Measurements from ENCODE around the gene PARP6.

PARP6 gene

DNA sequence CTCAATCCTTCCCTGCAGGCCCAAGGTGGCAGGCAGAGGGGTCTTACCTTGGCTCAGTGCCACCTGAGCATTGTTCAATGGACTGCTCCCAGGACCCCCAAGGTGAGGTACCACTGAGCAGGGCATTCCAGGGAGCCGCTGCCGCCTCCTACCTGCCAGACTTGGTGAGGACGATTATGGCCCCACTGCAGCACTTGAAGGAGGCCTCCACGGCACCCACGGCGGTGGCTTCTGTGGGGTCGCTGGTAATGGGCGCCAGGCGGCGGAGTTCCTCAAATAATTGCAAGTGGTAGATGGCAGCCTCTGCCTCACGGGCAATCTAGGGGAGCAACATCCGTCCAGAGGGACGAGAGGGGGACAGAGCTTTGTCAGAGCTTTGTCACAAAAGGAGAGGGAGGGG, 70.1 kb downstream of the PARP6 start:
- FAIRE-seq = no peak

DNA sequence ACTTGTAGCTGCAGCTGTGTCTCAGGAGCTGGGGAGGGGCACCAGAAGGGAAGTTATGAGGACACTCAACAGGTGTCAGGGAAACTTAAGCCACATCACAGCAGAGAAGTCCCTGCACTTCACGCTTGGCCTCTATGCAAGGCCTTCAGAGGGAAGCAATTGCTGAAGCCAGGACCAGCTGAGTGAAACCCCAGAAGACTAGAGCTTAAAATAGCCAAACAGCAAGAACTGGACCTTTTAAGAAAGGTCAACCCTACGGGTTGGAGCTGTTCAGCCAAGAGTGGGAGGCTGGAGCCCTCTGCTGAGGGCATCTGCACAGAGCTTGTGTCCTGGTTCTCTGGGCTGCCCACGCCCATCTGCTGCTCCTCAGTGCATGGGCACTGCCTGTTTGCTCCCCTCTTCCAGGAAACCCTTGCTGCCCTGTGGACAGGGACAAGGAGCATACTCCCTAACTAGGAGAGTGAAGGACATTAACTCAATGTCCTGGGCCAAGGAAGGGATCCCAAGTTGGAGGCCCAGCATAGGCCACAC, 70.9 kb downstream of the PARP6 start:
- no peak for DNase-seq (ENCODE audit: extremely low spot score, insufficient read length, low read depth)
- no peak for FAIRE-seq

More for the DNA sequence above, 70.1 kb downstream of the PARP6 start:
- DNase-seq (ENCODE audit: extremely low spot score, insufficient read length, low read depth) = no peak

DNA sequence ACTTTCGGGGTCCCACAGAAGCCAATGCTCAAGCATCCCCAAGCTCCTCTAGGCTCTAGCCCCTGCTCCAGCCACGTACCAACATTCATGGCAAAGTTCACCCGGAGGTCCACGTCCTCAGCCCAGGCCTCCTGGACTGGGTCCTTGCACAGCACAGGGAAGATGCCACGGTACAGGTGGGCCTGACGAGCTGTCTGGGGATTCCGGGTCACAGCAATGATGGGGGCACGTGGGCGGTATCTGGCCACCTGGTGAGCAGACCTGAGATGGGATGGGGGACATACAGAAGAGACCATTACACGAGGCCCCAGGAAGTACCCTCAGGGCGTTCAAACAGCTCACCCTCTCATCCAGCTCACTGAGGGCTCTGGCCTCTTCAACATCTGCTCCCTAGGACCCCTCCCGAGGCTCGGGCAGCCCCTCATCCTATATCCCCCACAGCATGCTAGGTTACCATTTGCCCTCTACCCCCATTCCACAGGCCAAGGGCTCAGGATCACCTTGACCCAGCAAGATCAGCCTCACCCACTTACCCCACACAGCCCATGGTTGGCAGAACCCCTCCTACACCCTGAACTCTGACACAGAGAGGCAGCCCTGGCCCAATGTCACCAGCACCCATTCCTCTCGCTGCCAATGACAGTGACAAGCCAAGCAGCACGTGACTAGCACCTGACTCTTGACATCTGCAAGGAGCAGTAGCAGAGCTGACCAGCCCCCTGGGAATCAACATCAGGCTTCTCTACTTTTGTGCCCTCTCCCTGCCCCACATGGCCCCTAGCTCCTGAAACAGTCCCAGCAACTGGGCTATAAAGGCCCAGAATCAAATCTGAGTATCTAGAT, 71.7 kb downstream of the PARP6 start:
- no peak for DNase-seq (ENCODE audit: extremely low spot score, insufficient read length, low read depth)
- FAIRE-seq = no peak

DNA sequence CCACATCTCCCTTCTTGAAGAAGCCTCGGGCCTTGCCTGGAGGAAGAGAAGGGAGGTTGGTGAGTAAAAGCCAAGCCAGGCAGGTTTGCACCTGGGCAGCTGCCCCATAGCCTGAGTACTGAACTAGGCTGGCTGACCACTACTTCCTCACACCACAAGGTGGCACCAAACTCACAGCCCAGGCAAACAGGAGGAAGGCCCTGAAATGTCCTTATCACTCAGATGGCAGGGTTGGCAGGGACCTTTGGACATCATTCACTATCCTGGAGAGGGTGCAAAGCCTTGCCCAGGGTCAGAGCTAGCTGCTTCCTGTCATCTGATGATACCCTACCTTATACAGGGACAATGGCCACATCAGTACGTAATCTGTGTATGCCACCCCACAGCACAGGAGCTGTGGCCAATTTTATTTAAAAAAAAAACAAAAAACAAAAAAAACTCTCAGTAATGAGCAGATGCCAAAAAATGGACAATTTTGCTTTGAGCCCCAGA, 72.6 kb downstream of the PARP6 start:
- peak; percentile 46 for DNase-seq (ENCODE audit: extremely low spot score, insufficient read length, low read depth)
- peak; percentile 92 for FAIRE-seq

DNA sequence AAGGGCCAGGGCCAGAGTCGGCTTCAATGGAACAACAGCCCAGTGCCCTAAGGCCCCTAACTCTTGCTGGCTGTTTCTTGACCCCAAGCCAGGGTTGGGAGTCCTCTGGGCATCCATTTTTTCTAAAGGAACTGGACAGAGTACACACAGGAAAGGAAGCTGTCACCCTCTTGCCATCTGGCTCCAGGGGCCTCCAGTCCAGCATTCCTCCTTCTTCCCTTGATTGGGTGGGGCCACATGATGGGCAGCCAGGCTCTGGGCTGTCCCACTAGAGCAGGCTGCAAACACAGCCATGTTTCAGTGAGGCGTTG, 73.2 kb downstream of the PARP6 start:
- no peak for FAIRE-seq
- no peak for DNase-seq (ENCODE audit: extremely low spot score, insufficient read length, low read depth)

DNA sequence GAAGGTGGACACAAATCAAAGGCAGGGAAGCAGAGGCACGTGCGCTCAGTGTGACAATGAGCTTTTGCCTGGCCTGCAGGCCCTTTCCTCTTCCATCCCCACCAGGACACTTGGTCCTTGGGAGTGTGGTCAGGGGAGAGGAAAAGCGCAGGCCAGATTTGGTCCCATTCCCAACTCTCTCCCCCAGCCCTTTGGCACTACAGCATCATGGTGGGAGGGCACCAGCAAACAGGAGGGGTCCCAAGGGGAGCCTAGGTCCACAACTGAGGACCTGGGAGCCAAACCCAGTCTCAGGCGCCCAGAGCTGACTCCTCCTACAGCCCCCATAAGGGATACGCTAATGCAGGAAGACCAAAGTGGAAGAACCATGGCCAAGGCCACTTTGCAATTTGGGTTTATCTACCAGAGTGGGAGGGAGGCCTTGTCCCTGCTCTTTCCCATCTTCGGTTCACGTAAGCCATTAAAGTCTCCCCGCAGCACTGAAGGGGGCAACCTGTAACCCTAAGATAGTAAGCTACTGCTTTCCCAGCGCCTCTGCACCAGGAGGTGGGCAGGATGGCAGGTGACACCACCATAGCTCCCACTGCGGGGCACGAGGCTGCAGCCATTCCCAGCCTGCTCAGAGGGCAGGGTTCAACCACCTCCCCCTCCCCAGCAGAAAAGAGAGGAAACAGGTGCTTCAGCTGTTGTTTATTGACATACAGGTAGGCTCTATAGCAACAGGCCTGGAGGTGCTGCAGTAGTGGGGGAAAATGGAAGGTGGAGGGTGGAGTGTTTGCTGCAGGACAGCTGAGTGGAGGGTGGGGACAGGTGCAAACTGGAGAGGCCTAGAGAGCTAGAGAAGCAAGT, 73.8 kb downstream of the PARP6 start:
- DNase-seq (ENCODE audit: extremely low spot score, insufficient read length, low read depth) (no peak), FAIRE-seq (no peak)

DNA sequence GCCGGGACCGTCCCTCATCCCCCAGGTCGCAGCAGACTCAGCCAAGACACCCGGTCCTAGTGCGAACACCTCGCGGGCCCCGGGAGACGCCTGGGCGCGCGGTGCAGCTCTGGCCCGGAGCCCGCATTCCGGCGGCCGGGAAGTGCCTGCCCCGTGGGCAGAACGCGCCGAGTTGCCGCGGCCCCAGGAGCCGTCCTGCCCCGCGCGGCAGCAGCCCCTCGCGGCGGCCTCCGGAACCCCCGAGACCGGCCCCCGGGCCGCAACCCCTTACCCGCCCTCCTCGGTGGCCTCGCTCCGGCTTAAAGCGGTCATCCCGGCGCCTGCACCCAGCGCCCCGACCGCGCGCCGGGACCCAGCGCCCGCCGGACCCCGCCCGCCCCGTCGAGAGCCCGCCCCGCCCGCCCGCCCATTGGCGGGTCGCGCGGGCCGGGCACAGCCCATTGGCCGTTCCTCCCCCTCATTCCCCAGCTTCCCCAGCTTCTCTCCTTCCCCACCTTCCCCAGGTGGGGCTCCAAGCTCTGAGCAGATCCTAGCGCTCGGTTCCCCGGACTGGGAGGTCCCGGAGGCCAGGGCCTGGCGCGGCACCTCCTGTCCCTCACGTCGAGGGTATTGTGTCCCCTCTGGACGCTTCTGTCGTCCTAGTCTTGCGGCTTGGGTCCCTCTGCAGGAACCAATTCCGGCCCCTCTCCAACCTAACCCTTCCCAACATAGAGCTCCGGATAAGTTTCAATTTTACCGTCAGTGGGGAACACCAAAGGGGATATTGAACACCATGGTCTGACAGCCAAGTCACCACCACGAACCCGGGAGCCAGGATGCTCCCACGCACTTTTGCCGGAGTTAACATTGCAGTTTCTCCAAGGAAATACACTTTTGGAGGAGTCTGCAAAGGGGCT, 74.6 kb downstream of the PARP6 start, which contains the start of gene GRAMD2A:
Gene GRAMD2A, minus strand, starts transcription at position 328 of the 896 bp plus-strand sequence.
- no peak for FAIRE-seq
- DNase-seq (ENCODE audit: extremely low spot score, insufficient read length, low read depth) = peak; percentile 62

DNA sequence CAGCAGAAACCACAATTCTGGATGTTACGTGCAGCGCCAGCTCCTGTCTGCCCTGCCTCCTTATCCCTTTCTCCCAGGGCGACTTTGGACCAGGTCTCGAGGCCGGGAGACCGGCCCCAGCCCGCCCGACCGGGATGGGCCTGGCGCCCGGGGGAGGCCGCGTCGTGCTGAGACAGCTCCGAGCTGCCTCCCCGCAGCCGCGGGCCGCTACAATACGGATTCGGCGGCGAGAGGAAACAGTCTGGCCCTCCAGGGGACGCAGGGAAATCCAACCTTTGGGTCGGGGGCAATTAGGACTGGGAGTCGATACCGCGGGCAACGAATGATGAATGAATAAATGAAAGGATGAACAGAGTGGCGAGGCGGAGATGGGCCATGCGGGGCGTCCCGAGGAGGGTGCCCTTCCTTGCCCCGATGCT, 75.3 kb downstream of the PARP6 start:
- no peak for DNase-seq (ENCODE audit: extremely low spot score, insufficient read length, low read depth)
- no peak for FAIRE-seq

DNA sequence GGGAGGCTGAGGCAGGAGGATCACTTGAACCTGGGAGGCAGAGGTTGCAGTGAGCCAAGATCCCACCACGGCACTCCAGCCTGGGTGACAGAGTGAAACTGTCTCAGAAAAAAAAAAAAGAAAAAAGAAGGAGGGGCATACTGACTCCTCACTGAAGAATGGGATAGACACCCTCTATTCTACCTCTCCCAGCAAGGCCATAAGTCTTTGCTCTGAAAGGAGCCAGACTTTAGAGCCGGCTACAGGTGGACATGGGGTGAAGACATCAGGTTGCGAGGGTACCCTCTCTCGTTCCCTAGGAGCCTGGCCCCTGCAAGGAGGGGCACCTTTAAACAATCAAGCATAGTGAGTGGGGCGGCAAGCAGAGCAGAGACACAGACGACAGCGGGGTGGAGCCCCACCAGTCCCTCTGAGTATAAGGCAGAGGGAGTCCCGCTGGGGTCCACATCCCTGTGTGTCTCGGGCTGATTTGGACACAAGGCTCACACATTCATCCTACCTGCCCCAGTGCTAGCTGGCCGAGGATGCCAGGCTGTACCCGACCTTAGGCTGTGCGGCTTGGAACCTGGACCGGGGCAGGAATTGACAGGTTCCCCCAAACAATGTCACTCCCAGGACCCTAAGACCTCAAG, 75.8 kb downstream of the PARP6 start:
- DNase-seq (ENCODE audit: extremely low spot score, insufficient read length, low read depth) = no peak
- FAIRE-seq = no peak

DNA sequence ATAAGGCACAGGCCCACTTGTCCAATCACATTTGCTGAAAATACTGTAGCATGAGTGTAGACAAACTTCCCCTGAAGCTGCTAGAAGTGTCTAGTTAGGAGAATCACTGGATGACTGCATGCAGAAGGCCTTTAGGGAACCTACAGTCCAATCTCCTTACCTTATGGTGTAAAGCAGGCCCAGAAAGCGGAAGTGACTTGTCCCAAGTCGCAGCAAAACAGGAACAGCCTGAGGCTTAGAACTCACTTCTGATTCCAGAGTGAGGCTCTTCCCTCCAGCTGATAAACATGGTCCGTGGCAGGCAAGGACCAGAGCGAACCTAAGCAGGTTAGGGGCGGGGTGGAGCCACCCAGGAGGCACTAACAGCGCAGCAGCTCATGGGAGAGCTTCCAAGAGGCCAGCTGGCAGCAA, 77.2 kb downstream of the PARP6 start:
- FAIRE-seq (no peak), DNase-seq (ENCODE audit: extremely low spot score, insufficient read length, low read depth) (no peak)

DNA sequence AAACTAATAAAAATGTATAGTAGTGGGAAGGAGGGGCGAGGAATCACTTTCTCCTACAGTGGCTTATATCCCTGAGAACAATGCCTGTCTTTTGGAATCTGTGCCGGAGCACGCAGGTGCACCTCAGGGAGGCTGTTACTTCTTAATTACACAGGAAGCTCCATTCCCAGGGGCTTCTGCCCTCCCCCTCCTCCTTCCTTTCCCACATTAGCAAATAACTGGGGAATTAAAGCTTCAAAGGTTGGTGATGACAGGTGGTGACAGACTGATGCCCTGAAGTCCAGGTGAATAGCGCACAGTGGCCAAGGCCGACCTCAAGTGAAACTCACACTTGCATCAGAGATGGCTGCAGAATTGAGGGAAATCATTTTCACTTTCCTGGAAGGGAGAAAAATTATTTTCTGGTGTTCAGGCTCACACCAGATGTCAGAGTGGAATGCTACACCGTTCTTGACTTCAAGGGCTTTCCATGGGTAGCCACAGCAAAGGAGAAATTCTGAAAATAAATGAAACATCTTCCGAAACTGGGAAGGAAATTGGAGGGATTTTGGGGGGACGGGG, 78.4 kb downstream of the PARP6 start:
- DNase-seq (ENCODE audit: extremely low spot score, insufficient read length, low read depth) = no peak
- no peak for FAIRE-seq

DNA sequence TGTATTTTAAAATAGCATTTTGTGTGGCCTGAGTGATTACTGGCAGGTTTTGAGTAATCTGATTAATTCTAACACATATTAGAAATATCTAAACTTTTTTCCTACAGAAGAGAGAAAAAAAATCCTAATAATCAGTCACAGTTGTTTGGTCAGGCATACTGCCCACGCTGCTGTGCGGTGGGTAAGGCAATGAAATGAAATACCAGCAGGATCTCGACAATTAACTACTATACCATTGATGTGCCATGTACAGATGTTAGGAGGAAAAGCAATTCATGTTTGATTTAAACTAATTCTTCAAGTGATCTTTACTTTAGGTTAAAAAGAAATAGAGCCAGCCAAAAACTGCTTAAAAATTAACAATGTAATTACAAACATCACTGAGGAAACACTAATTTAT, 79.9 kb downstream of the PARP6 start:
- no peak for DNase-seq (ENCODE audit: extremely low spot score, insufficient read length, low read depth)
- FAIRE-seq = no peak

Data from GM18507 (cell line).